ENCODE results near the gene RLN1.
"Not testable (repeated sequence)": the region's sequence is repeated elsewhere in the genome, so short reads cannot be mapped to it uniquely, and the experiment has no call there.

The RLN1 gene, protein sequence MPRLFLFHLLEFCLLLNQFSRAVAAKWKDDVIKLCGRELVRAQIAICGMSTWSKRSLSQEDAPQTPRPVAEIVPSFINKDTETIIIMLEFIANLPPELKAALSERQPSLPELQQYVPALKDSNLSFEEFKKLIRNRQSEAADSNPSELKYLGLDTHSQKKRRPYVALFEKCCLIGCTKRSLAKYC

GRCh38 chr9:5338992-5339981, at the start of gene RLN1:
Gene RLN1, minus strand, starts transcription at chr9:5339876. Its CDS starts 130 bp downstream, at chr9:5339746.
- DNase-seq, result not testable (repeated sequence)

DNA sequence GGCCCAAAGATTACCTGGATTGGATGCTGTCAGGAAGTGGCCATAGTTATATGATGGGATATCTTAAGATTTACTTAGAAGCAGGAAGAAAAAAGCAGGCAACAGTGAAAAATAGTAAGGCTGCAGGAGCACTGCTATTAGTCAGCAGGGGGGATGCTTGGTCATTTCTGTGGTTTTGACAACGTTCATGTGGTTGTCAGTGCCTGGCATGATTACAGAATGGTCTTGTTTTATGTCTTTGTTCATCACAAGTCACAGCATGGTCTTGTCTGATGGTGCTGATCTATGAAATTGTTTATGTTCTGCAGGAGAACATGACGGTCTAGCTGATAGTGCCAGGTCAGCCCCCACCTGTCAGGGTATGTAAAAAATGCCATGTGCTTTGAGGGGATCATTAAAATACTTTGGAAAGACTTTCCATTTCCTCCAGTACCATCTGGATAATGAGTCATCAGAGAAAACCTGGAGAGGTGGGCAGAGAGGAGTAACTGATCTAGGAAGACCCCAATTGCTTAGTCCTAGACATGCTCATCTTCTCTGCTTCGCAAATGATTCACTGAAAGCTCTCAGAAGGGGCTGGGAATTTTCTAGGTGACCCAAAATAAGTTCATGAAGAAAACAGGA, 49.5 kb upstream of the RLN1 start:
- no peak for DNase-seq

DNA sequence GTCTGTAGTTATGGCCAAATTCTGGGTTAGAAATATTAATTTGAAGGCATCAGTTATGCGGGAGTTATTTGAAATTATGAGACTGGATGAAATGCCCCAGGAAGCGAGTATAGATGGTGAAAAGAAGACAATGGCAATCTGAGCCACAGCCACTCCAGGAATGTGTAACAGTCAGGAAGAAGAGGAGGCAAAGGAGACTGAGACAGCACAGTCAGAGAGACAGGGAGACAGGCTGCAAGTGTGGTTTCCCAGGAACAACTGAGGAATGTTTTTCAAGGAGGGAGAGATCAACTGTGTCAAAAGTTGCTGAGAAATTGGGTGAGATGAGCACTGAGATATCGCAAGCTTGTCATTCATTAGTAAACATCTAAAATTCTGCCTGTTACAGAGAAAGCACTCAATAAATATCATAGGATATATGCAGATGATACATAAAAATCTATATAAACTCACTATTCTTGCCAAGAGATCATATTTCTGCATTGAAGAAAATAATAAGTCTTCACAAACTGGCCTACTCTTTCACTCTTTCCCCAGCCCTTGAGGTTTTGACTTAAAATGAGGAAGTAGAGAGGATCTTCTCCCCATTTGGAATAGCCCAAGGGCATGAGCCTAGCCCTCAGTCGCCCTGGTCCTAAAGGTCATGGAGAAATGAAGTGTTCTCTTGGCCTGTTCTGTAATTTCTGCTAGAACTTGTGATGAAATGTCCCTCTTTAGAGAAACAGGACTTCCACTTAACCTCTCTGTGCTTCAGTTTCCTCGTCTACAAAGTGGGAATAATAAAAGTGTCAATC, 48.5 kb upstream of the RLN1 start:
- DNase-seq, result no peak

DNA sequence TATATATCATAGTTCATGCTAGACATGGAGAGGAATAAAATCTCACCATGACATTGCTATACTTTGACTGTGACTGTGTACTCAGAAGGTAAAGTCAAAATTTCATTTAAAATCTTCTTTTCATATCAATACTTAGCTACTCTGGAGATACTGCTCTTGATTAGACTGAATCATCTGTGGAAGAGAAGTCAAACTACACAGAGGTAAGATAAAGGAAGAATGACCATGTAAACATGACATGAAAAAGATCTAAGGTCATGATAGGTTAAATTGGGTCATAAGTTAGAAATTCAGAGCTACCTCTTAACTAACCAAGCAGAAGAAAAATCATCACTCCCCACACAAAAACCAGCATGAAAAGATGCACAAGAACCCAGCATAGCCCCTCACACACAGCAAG, 44.8 kb upstream of the RLN1 start:
- no peak for DNase-seq

DNA sequence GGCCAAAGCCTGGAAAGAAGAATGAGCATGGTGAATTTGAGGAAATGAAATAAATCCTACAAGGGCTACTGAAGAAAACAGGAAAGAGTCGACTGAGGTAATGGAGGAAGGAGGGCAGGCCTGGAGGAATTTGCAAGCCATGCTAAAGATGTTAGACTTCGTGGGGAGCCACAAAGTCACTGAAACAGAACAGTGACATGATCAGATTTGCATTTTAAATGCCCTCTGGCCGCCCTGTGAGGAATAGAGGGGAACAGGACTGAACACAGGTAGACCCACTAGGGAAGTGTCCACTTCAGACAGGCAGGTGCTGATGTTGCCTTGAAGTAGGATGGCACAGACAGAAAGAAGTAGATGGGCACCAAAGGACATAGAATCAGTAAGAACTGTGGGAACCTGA, 42.8 kb upstream of the RLN1 start:
- DNase-seq, result no peak

GRCh38 chr9:5375790-5376477, 36.3 kb upstream of the RLN1 start:
- DNase-seq, result no peak

DNA sequence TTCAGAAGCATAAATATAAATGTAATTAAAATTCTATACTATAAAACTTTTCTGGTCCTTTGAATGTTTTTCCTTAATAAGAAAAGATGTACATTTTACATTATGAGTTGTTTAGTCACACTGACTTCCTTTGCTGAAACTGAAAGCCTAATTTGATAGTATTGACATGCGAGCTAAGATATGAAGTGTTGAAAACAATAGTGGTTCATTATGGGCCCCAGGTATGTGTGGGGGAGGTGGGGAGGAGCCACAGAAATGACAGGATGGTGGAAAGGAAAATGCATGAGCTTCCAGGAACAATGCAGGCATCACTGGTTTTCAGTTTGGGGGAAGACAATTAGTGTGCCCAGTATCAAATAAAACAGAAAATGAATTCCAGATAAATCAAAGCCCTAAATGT, 35.4 kb upstream of the RLN1 start:
- no peak for DNase-seq

DNA sequence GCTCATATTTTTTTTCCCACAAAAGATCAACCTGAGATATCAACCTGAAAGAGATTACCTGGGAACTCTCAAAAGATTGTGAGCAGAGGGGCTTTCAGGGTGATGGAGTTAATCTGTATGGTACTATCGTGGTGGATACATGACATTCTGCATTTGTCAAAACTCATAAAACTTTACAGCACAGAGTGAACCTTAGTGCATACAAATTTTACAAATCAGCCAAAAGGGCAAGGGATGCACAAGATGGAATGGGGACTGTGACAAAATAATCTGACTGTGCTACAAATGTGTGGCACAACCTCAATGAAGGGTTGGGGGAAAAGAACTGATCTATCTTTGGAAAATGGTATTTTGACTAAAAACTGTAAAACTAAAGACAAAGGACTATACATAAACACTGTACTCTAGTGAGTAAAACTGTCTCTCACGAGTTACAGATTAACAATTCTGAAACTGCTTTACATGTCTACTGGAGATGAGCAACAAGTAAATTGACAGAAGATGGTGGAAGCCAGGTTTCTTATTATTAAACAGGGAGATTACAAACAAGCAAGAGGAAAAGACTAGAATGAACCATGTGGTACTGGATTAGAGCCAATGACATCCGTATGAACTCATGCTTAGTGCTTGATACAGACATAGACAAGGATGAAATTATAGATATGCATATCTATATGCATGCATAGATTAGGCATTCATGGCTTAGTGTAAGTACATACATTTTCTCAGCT, 24.8 kb upstream of the RLN1 start:
- DNase-seq, result no peak

GRCh38 chr9:5361326-5362010, 21.8 kb upstream of the RLN1 start:
- no peak for DNase-seq

DNA sequence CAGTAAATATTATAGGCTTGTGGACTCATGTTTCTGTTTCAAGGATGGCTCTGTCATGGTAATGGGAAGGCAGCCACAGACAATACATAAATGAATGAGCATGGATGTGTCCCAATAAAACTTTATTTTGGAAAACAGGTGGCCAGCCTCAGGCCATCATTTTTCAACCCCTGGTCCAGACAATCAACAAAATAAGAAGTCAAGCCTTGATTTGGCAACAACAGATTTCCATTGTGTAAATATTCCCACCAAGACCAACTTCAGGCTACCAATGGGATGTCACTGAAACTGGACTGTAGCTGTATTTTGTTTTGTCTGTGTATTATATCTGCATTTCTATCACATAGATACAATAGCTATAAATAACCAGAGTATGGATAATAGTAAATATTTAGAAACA, 20.7 kb upstream of the RLN1 start:
- no peak for DNase-seq

DNA sequence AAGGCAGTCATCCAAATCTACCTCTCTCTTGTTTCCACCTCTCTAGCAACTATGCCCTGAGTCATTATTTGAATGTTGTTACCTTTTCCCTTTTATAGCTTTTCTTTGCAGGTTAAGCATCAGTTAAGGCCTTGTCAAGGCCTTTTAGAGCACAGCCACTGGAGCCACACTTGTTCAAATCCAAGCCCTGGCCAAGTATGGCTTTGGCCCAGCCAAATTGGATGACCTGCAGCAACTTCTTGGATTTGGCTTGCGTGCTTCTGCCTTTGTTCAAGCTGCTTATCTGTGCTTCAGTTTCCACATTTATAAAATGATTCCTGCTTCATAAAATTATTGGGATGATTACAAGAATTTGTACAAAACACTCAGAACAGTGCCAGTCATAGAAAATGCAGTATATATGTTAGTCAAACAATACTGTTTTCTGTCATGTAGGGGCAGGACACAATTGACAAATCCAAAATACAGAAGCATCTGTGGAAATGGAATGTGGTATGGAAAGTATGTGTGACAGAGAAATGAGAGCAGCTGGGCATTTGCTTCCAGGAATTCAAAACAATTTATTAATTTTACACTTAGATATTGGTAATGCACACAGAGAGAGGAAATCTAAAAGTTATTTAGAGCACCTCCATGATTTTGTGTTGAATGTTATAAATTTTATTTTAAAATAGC, 17.9 kb upstream of the RLN1 start:
- no peak for DNase-seq

DNA sequence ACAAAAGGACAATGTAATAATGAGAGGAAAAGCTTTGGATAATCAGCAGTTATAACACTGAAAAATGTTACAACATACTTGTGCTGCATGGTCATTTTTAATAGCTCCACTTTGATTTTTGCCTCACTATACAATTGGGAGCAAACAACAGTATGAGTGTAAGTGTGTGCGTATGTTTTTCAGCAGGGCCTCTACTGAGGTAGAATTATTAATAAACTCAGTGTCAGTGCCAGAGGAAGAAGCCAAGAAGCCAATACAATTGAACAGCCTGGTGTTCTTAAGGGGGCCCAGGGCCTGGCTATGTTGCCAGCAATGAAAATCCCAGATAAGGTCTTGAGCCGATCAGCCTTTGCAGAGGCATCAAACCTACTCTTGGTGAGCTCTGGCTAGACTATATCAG, 16.1 kb upstream of the RLN1 start:
- DNase-seq, result no peak

- no peak for DNase-seq
Observed at GRCh38 chr9:5355226-5355625, 15.6 kb upstream of the RLN1 start.

GRCh38 chr9:5354184-5354583, 14.5 kb upstream of the RLN1 start:
- no peak for DNase-seq

GRCh38 chr9:5352637-5353248, 13.1 kb upstream of the RLN1 start:
- no peak for DNase-seq

DNA sequence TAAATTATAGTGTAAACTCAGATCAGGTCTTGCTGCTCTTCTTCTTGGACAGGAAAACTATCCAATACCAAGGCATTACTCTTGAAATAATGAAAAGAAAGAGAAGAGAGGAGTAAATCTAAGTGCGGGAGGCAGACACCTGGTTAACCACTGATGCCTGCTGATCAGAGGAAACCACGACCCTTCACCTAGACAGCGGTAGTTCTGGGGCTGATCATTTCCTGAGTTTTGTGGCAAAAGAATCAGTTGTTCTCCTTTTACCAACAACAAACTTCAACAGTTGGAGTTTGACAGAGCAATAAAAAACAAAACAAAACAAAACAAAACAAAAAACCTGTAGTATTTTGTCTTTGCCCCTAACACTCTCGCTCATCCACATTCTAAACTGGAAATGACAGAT, 3.0 kb downstream of the RLN1 start:
- no peak for DNase-seq

GRCh38 chr9:5331276-5331675, 8.4 kb downstream of the RLN1 start:
- DNase-seq, result not testable (repeated sequence)

DNA sequence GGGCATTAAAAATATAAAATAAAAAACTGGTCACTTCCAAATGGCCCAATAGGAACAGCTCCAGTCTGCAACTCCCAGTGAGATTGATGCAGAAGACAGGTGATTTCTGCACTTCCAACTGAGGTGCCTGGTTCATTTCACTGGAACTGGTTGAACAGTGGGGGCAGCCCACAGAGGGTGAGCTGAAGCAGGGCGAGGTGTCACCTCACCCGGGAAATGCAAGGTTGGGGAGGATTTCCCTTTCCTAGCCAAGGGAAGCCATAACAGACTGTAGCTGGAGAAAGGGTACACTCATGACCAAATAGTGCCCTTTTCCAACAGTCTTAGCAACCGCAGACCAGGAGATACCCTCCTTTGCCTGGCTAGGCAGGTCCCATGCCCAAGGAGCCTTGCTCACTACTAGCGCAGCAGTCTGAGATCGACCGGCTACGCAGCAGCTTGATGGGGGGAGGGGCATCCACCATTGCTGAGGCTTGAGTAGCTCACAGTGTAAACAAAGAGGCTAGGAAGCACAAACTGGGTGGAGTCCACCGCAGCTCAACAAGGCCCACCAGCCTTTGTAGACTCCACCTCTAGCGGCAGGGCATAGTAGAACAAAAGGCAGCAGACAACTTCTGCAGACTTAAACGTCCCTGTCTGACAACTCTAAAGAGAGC, 12.7 kb downstream of the RLN1 start:
- DNase-seq, result no peak

DNA sequence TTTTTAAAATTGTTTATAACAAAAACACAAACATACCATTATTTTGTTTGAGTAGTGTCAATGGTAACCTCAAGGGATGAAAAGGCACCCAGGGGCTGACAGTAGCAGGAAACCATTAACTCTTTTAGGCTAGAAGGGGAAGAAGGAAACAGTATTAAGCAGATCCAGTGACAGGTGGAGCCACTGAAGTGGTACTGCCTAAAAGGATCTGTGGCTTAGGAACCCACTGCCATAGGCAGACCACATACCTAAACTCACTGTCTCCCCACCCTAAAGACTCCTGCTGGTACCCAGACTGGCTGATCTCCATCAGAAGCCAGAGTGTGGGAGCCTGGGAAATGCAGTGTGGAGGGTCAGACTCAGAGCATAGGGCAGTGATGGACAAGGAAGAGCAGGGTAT, 13.5 kb downstream of the RLN1 start:
- no peak for DNase-seq

All from NCI-H1417 treated with DMSO at 0.1 percent for 48 hours (cell line).